ENCODE data around the gene NALCN.

NALCN gene

GRCh38 chr13:101053301-101054093 lies 362.8 kb downstream of the NALCN start:
- TF ChIP-seq EZH2phosphoT487 (IDR thresholded peaks at IDR 0.05; ENCODE audit: low read depth): no peak
- TF ChIP-seq CTCF (IDR thresholded peaks at IDR 0.05; ENCODE audit: low read depth, low read length): no peak
- Histone ChIP-seq H4K20me1 (ENCODE audit: insufficient read depth, low read length) (no peaks in the 10 kb centered on the region), H3K36me3 (replicated peaks; ENCODE audit: low read depth, low read length) (no peaks in the 10 kb centered on the region), H3K27me3 (ENCODE audit: low read depth, low read length) (peaks cover 18% of the 10 kb centered on the region), H3K4me1 (ENCODE audit: low read length) (no peaks in the 10 kb centered on the region), H3K4me2 (ENCODE audit: low read length) (no peak overlapping the region), H3K79me2 (ENCODE audit: low read length) (no peaks in the 10 kb centered on the region), H3K4me3 (ENCODE audit: low read length) (no peak overlapping the region), H2AFZ (ENCODE audit: low read depth, low read length) (0 out of 2 replicates have a peak overlapping the region, but pooled peaks have one; percentile 3), H3K27ac (ENCODE audit: low read length) (no peak overlapping the region), H3K9me3 (ENCODE audit: insufficient read depth, low read length) (no peaks in the 10 kb centered on the region), H3K9ac (ENCODE audit: low read length) (no peak overlapping the region)

GRCh38 chr13:101049166-101049850 lies 367.0 kb downstream of the NALCN start:
- Histone ChIP-seq H3K4me3 (ENCODE audit: low read length) (no peak overlapping the region), H3K36me3 (replicated peaks; ENCODE audit: low read depth, low read length) (no peaks in the 10 kb centered on the region), H4K20me1 (ENCODE audit: insufficient read depth, low read length) (no peaks in the 10 kb centered on the region), H3K27me3 (ENCODE audit: low read depth, low read length) (peaks cover 11% of the 10 kb centered on the region), H3K4me1 (ENCODE audit: low read length) (no peaks in the 10 kb centered on the region), H3K9me3 (ENCODE audit: insufficient read depth, low read length) (no peaks in the 10 kb centered on the region), H3K27ac (ENCODE audit: low read length) (no peak overlapping the region), H3K9ac (ENCODE audit: low read length) (no peak overlapping the region), H3K4me2 (ENCODE audit: low read length) (no peak overlapping the region), H2AFZ (ENCODE audit: low read depth, low read length) (no peak overlapping the region), H3K79me2 (ENCODE audit: low read length) (no peaks in the 10 kb centered on the region)
- TF ChIP-seq EZH2phosphoT487 (IDR thresholded peaks at IDR 0.05; ENCODE audit: low read depth) (no peak), CTCF (IDR thresholded peaks at IDR 0.05; ENCODE audit: low read depth, low read length) (no peak)

GRCh38 chr13:101036546-101036945 lies 379.8 kb downstream of the NALCN start:
- Histone ChIP-seq H3K27me3 (ENCODE audit: low read depth, low read length) (no peaks in the 10 kb centered on the region), H3K79me2 (ENCODE audit: low read length) (no peaks in the 10 kb centered on the region), H3K4me3 (ENCODE audit: low read length) (no peak overlapping the region), H2AFZ (ENCODE audit: low read depth, low read length) (no peak overlapping the region), H3K9ac (ENCODE audit: low read length) (no peak overlapping the region), H3K4me2 (ENCODE audit: low read length) (no peak overlapping the region), H4K20me1 (ENCODE audit: insufficient read depth, low read length) (no peaks in the 10 kb centered on the region), H3K9me3 (ENCODE audit: insufficient read depth, low read length) (no peaks in the 10 kb centered on the region), H3K27ac (ENCODE audit: low read length) (no peak overlapping the region), H3K36me3 (replicated peaks; ENCODE audit: low read depth, low read length) (no peaks in the 10 kb centered on the region), H3K4me1 (ENCODE audit: low read length) (no peaks in the 10 kb centered on the region)
- TF ChIP-seq CTCF (IDR thresholded peaks at IDR 0.05; ENCODE audit: low read depth, low read length) (no peak), EZH2phosphoT487 (IDR thresholded peaks at IDR 0.05; ENCODE audit: low read depth) (no peak)

GRCh38 chr13:101035119-101035620 lies 381.1 kb downstream of the NALCN start:
- Histone ChIP-seq H3K4me2 (ENCODE audit: low read length) (no peak overlapping the region), H3K4me3 (ENCODE audit: low read length) (no peak overlapping the region), H3K79me2 (ENCODE audit: low read length) (no peaks in the 10 kb centered on the region), H3K9me3 (ENCODE audit: insufficient read depth, low read length) (no peaks in the 10 kb centered on the region), H3K36me3 (replicated peaks; ENCODE audit: low read depth, low read length) (no peaks in the 10 kb centered on the region), H4K20me1 (ENCODE audit: insufficient read depth, low read length) (no peaks in the 10 kb centered on the region), H2AFZ (ENCODE audit: low read depth, low read length) (no peak overlapping the region), H3K4me1 (ENCODE audit: low read length) (no peaks in the 10 kb centered on the region), H3K27ac (ENCODE audit: low read length) (no peak overlapping the region), H3K9ac (ENCODE audit: low read length) (no peak overlapping the region), H3K27me3 (ENCODE audit: low read depth, low read length) (no peaks in the 10 kb centered on the region)
- TF ChIP-seq CTCF (IDR thresholded peaks at IDR 0.05; ENCODE audit: low read depth, low read length): no peak
- TF ChIP-seq EZH2phosphoT487 (IDR thresholded peaks at IDR 0.05; ENCODE audit: low read depth): no peak

Data from OCI-LY3 (cell line).